HCT116 (cell line): ENCODE data around the gene GK. TPM values are rescaled to one million over a fixed set of nuclear protein-coding genes. Genes with fewer than 3 reads are reported as not detected.

ENCODE experiments used
- ATAC-seq: fragments of 200-7000 bp; cut with Tn5 transposase; 2 replicates; pipeline ENCODE4 v1.9.1; 2020; ENCODE audit warnings: mild to moderate bottlenecking, moderate library complexity
- BruUV-seq: library from RNA; stranded (reverse); fragments of 400-500 nt; replicated peaks from 2 replicates; lab custom pipeline; 2021; lab: Mats Ljungman, UMichigan
- CTCF ChIA-PET: fragments of 300-600 bp; sonication (Branson Sonifier 250); formaldehyde crosslinking; loops from one replicate; lab custom pipeline; 2021; ENCODE audit warnings: antibody characterized with exemption; lab: Charles Lee
- POLR2A ChIA-PET: fragments of 300-600, 350-600 bp; sonication (Branson Sonifier 250); formaldehyde crosslinking; loops from one replicate; lab custom pipeline; 2021; ENCODE audit warnings: antibody characterized with exemption; lab: Charles Lee
- RAD21 ChIA-PET, 2 experiments: fragments of 300-600 bp; sonication (Branson Sonifier 250); formaldehyde crosslinking; loops; one replicate each; lab custom pipeline; 2023; ENCODE audit warnings: low total read pairs in 2 of 2; ENCODE audit not compliant: uncharacterized antibody in 2 of 2, unreplicated experiment in 2 of 2, low non-redundant PET in 1 of 2; lab: Charles Lee
- DNase-seq: peaks from one replicate; pipeline ENCODE4 v3.0.0-alpha.2; 2010; ENCODE audit warnings: low read depth, low spot score
- H2AFZ ChIP-seq: fragments of 200-600 bp; shearing (Covaris generic), sonication (generic); 2 replicates; pipeline ENCODE4 v1.6.1; 2017; ENCODE audit warnings: low read depth, mixed run types, mixed read lengths, antibody characterized with exemption, low read length; ENCODE audit not compliant: poor library complexity, severe bottlenecking
- H3K27ac ChIP-seq: 2 replicates; pipeline ENCODE4 v1.5.1; 2012; ENCODE audit warnings: low read depth, low read length
- H3K27me3 ChIP-seq: fragments of 200-600 bp; sonication (generic); 2 replicates; pipeline ENCODE4 v1.6.1; 2016; ENCODE audit warnings: mixed run types, low read length, mixed read lengths; ENCODE audit not compliant: insufficient read depth
- H3K36me3 ChIP-seq, 2 experiments: fragments of 200-500 bp in 1 of 2; fragments of 200-600 bp in 1 of 2; sonication (Bioruptor generic) in 1 of 2; sonication (generic) in 1 of 2; 2 replicates each; pipeline versions ENCODE4 v1.5.1 to v1.6.1; 2014 to 2016; ENCODE audit warnings: low read length in 2 of 2, inconsistent platforms in 1 of 2, mixed read lengths in 1 of 2, mixed run types in 1 of 2; ENCODE audit not compliant: insufficient read depth in 2 of 2, control insufficient read depth in 1 of 2
- H3K4me1 ChIP-seq, 2 experiments: fragments of 200-600 bp in 1 of 2; sonication (generic) in 1 of 2; 2 replicates each; pipeline versions ENCODE4 v1.5.1 to v1.6.1; 2012 to 2017; ENCODE audit warnings: low read length in 2 of 2, inconsistent platforms in 1 of 2, mild to moderate bottlenecking in 1 of 2, mixed read lengths in 1 of 2, mixed run types in 1 of 2, moderate library complexity in 1 of 2; ENCODE audit not compliant: insufficient read depth in 2 of 2, control insufficient read depth in 1 of 2
- H3K4me2 ChIP-seq: fragments of 200-600 bp; sonication (generic); 2 replicates; pipeline ENCODE4 v1.6.1; 2017; ENCODE audit warnings: mixed run types, low read length, mixed read lengths
- H3K4me3 ChIP-seq, 2 experiments: fragments of 200-600 bp in 1 of 2; sonication (generic) in 1 of 2; replicated peaks in 1 of 2; 2 replicates each; pipeline ENCODE4 v1.5.1; 2011 to 2016; ENCODE audit warnings: low read length in 2 of 2, control low read depth in 1 of 2, low read depth in 1 of 2, mild to moderate bottlenecking in 1 of 2, mixed read lengths in 1 of 2, mixed run types in 1 of 2
- H3K79me2 ChIP-seq: fragments of 200-600 bp; sonication (generic); 2 replicates; pipeline ENCODE4 v1.6.1; 2017; ENCODE audit warnings: mild to moderate bottlenecking, mixed run types, low read length, moderate library complexity, mixed read lengths; ENCODE audit not compliant: insufficient read depth
- H3K9ac ChIP-seq: fragments of 200-600 bp; sonication (generic); 2 replicates; pipeline ENCODE4 v1.6.1; 2016; ENCODE audit warnings: low read length, mixed read lengths
- H3K9me2 ChIP-seq: fragments of 200-600 bp; sonication (generic), shearing (Covaris generic); 2 replicates; pipeline ENCODE4 v1.6.1; 2017; ENCODE audit warnings: mixed run types, mild to moderate bottlenecking, moderate library complexity; ENCODE audit not compliant: insufficient read depth
- H3K9me3 ChIP-seq, 2 experiments: fragments of 200-500 bp in 1 of 2; fragments of 200-600 bp in 1 of 2; sonication (Bioruptor generic) in 1 of 2; sonication (generic) in 1 of 2; 2 replicates each; pipeline ENCODE4 v1.6.1; 2014 to 2017; ENCODE audit warnings: low read length in 2 of 2, mixed read lengths in 2 of 2, inconsistent platforms in 1 of 2, low read depth in 1 of 2, mild to moderate bottlenecking in 1 of 2, mixed run types in 1 of 2, moderate library complexity in 1 of 2; ENCODE audit not compliant: control insufficient read depth in 1 of 2, insufficient read depth in 1 of 2
- H4K20me1 ChIP-seq: fragments of 200-600 bp; sonication (generic), shearing (Covaris generic); 2 replicates; pipeline ENCODE4 v1.6.1; 2017; ENCODE audit warnings: mixed run types, mild to moderate bottlenecking, moderate library complexity; ENCODE audit not compliant: insufficient read depth
- ELF1 ChIP-seq: IDR thresholded peaks from 2 replicates; pipeline ENCODE4 v1.6.1; 2012; ENCODE audit warnings: low read depth, borderline replicate concordance
- EZH2 ChIP-seq: fragments of 200-600 bp; sonication (generic); IDR thresholded peaks from 2 replicates; pipeline ENCODE4 v1.6.1; 2017; ENCODE audit warnings: antibody characterized with exemption, mixed run types
- EZH2phosphoT487 ChIP-seq: fragments of 200-600 bp; IDR thresholded peaks from 2 replicates; pipeline ENCODE4 v1.6.1; 2018; ENCODE audit warnings: antibody characterized with exemption, borderline replicate concordance
- FOSL1 ChIP-seq: IDR thresholded peaks from 2 replicates; pipeline ENCODE4 v1.6.1; 2012; ENCODE audit warnings: low read depth
- JUND ChIP-seq: IDR thresholded peaks from 2 replicates; pipeline ENCODE4 v1.6.1; 2012
- POLR2AphosphoS5 ChIP-seq: IDR thresholded peaks from 2 replicates; pipeline ENCODE4 v1.6.1; 2011; ENCODE audit warnings: mild to moderate bottlenecking, low read depth, low read length, moderate library complexity
- SIN3A ChIP-seq: IDR thresholded peaks from 2 replicates; pipeline ENCODE4 v1.6.1; 2012; ENCODE audit warnings: low read depth
- SRF ChIP-seq: IDR thresholded peaks from 2 replicates; pipeline ENCODE4 v1.6.1; 2012; ENCODE audit warnings: low read depth
- YY1 ChIP-seq: IDR thresholded peaks from 2 replicates; pipeline ENCODE4 v1.6.1; 2011; ENCODE audit warnings: low read length, low read depth, moderate library complexity, mild to moderate bottlenecking; ENCODE audit not compliant: insufficient replicate concordance; ENCODE audit errors: extremely low read depth
- ZNF274 ChIP-seq: fragments of 200-500 bp; sonication (Bioruptor generic); IDR thresholded peaks from 2 replicates; pipeline ENCODE4 v1.6.1; 2014; ENCODE audit warnings: mild to moderate bottlenecking, low read depth, low read length, inconsistent platforms
- intact Hi-C: fragments of 100-400 bp; cut with micrococcal nuclease; formaldehyde crosslinking; loops from 2 replicates; pipeline ENCODE4 v1.10.0; 2022
- total RNA-seq: library from RNA; stranded (reverse); gene quantifications from one replicate; pipeline ENCODE4 v1.2.1, GENCODE V29; 2021; ENCODE audit not compliant: unreplicated experiment

Gene GK
- total RNA-seq, 1 experiment from 2014 or later, result 4.3 TPM

GRCh38 chrX:30673127-30673796 is 20.0 kb downstream of the GK start:
- CTCF ChIA-PET, result no interaction called here
- Histone ChIP-seq H3K27ac (no peak overlapping the region), H3K9me3 (no peaks in the 10 kb centered on the region), H3K9ac (no peak overlapping the region), H3K36me3 (no peaks in the 10 kb centered on the region), H3K9me2 (no peaks in the 10 kb centered on the region), H3K4me1 (no peaks in the 10 kb centered on the region), H3K4me2 (no peak overlapping the region), H2AFZ (no peak overlapping the region), H3K79me2 (no peaks in the 10 kb centered on the region), H4K20me1 (no peaks in the 10 kb centered on the region), H3K27me3 (no peaks in the 10 kb centered on the region), H3K4me3 (no peak overlapping the region)
- ATAC-seq (no peak), DNase-seq (no peak)
- POLR2A ChIA-PET, result no interaction called here
- RAD21 ChIA-PET, result no interaction called here
- TF ChIP-seq EZH2phosphoT487 (no peak), JUND (no peak), FOSL1 (no peak)
- no TSS peak for BruUV-seq
- intact Hi-C loops, result no loop called here

DNA sequence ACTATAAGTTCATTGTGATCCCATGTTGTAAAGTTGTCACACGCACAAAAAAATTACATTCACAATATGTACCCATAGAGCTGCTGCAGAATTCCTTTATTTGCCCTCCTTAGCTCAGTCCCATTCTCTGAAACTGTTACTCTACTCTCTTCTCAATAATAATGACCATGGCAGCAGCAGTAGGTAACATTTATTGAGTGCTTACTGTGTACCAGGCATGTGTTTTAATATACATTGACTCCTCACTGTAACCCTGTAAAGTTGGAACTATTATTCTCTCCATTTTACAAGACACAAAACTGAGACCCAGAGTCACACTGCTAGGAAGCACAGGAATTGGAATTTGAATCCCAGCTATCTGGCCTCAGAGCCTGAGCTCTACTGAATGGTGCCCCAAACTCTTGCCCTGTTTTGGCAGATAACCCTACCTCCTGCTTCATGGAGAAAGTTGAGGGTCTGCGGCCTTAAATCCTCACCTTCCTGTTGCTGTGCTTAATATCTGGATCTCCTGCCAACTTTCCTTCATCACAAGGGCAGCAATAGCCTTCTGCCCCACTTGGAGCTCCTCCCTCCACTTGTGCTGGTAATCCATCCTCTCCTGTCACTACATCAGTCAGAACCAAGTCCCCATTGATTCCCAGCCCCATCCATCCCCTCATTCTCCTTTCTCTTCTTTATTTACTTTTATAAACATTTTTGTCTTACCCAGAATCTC is 20.8 kb downstream of the GK start:
- Histone ChIP-seq H3K4me2 (no peak overlapping the region), H3K9ac (no peak overlapping the region), H4K20me1 (no peaks in the 10 kb centered on the region), H3K27me3 (no peaks in the 10 kb centered on the region), H3K4me3 (no peak overlapping the region), H3K9me2 (no peaks in the 10 kb centered on the region), H3K9me3 (no peaks in the 10 kb centered on the region), H3K27ac (no peak overlapping the region), H3K36me3 (no peaks in the 10 kb centered on the region), H3K4me1 (no peaks in the 10 kb centered on the region), H2AFZ (no peak overlapping the region), H3K79me2 (no peaks in the 10 kb centered on the region)
- ChIA-PET RAD21 (no interaction called here), POLR2A (no interaction called here), CTCF (no interaction called here)
- DNase-seq (no peak), ATAC-seq (no peak)
- TF ChIP-seq ELF1, result no peak
- TF ChIP-seq ZNF274, result no peak
- TF ChIP-seq SIN3A, result no peak
- TF ChIP-seq SRF, result no peak
- no peak for TF ChIP-seq EZH2
- no peak for TF ChIP-seq POLR2AphosphoS5
- TF ChIP-seq YY1, result no peak
- no TSS peak for BruUV-seq
- intact Hi-C loops, result no loop called here
